NAMALWA (cell line): ENCODE data around the gene NOCT.
A peak's percentile ranks its signal among the peaks of the same experiment; 100 is the strongest.
"Not testable (repeated sequence)": the region's sequence is repeated elsewhere in the genome, so short reads cannot be mapped to it uniquely, and the experiment has no call there.

Source experiments
- DNase-seq: peaks from one replicate; pipeline ENCODE4 v3.0.0-alpha.2; 2015; ENCODE audit warnings: low spot score

The NOCT gene, protein sequence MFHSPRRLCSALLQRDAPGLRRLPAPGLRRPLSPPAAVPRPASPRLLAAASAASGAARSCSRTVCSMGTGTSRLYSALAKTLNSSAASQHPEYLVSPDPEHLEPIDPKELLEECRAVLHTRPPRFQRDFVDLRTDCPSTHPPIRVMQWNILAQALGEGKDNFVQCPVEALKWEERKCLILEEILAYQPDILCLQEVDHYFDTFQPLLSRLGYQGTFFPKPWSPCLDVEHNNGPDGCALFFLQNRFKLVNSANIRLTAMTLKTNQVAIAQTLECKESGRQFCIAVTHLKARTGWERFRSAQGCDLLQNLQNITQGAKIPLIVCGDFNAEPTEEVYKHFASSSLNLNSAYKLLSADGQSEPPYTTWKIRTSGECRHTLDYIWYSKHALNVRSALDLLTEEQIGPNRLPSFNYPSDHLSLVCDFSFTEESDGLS

DNA sequence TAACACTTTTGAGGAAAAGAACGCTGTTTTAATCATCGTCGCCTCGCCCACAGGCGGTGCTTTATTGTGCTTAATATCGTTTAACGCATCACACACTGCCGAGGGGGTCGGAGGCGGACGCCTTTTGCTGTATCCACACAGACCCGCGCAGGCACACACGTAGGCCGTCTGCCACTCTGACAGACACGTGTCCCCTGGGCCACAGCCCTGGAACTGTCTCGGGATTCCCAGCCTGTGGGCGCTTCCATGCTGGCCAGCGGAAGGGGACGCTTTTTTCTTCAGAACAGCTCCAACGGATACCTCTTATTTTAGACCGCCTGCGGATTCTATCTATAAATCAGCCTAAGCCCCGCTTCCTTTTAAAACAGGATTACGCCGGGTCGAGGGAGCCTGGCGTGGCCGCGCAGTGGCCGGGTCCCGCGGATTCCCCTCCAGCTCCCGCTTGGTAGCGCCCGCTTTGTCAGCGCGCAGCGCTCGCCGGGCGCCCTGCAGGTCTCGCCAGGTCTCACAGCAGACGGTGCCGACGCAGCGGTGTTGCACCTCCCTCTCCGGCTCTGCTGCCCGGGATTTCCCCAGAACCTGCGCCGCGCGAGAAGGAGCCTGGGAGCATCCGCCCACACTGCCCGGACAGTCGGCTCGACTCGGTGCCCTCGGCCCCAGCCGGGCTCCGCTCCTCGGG lies at the start of gene NOCT:
NOCT (plus strand) TSS at position 513 of the 679 bp plus-strand sequence. CDS start 201 bp downstream, outside the sequence.
- peak; percentile 92 for DNase-seq

DNA sequence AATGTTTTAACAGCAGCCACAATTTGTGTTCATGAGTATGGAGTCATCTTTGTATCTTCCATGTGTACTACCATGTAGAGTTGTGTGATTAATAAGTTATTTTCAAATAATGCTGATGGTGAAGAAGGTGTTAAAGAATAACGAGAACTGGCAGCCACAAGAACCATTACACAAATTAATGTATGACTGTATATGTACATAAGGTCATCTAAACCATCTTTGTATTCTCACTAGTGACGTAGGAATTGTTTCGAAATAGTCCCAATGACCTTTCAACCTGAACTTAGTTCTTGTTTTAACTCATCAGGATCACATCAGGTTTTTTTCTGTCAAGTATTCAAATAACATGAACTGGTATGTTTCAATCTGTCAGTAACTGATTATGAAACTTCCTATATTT lies 48.3 kb upstream of the NOCT start:
- DNase-seq = no peak

DNA sequence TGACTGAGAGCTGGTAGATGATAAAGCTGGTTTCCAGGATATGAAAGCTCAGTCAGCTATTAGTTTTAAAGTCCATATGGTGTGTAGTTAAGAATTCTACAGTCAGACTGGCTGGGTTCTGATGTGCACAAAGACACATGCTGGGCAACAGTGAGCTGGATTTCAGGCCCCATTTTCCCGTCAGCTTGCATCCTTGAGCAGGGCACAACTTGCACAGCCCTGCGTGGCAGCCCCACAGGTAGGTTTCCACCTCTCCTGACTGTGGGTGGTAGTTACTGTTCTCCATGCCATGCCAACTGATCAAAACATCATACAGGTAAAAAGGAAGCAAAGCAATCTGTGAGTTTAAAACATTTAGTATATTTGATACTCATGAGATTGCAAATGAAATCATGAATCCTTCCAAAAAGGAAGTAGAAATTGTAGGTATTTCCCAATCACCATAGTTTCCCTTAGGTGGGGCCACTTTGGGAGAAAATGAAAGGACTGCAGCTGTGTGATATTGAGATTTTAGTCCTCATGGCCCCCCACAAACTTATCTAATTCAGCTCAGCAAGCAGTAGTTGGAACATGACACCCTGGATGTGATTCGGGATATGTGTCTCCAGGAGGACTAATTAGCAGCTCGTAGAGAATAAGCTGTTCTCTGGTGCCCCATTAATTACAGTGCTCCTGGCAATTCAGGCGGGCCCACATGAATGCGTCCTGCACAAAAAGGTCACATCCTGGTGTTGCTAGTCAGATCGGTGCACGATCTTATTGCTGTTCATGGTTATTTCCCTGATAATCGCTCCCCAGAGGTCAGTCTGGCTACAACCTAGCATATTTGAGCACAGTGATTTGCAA lies 42.4 kb upstream of the NOCT start:
- DNase-seq = no peak

DNA sequence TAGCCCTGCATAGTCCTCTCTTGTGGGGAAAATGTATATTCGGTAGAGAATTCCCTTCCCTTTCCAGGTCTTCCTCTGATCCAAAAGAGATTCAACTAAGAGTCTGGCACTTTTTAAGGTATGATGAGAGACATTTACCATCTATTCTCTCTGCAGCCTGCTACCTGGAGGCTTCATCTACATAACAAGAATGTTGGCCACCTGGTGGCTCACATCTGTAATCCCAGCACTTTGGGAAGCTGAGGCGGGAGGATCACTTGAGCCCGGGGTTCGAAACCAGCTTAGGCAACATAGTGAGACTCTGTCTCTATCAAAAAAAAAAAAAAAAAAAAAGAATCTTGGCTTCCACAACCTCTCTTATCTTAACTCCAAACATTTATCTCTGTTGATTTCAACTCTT lies 40.4 kb upstream of the NOCT start:
- no peak for DNase-seq

DNA sequence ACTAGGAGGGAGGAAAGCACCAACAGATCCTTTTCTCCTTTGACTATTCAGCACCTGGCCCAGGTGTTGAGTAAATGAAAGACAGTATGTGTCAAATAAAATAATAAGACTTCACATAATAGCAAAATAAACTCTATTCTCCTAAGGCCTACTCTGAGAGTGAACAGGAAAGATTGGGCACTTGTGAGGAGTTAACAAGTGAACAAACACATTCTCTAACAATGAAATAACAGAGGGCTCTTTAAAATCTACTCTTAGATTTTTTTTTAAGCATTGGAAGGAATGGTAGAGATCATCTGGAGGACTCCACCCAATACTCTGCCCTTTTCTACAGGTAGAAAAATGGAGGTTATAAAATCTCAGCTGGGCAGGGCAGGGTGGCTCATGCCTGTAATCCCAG lies 39.1 kb upstream of the NOCT start:
- DNase-seq = no peak

DNA sequence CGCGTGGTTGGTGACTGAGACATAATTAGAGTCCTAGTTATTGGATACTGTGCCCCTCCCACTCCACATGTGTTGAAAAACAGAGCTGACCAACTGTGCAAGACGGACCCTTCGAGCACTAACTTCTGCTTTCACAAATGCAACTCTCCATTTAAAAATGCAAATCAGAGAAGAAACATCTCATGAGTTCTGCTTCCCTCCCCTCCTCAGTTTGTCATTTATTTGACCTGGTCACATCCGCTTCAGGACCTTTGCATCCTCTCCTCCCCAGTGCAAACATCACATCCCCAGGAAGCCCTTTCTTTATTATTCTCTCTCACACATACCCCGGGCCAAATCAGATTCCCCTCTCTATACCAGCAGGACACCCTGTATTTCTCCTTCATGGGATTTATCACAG lies 38.1 kb upstream of the NOCT start:
- DNase-seq = peak; percentile 71

DNA sequence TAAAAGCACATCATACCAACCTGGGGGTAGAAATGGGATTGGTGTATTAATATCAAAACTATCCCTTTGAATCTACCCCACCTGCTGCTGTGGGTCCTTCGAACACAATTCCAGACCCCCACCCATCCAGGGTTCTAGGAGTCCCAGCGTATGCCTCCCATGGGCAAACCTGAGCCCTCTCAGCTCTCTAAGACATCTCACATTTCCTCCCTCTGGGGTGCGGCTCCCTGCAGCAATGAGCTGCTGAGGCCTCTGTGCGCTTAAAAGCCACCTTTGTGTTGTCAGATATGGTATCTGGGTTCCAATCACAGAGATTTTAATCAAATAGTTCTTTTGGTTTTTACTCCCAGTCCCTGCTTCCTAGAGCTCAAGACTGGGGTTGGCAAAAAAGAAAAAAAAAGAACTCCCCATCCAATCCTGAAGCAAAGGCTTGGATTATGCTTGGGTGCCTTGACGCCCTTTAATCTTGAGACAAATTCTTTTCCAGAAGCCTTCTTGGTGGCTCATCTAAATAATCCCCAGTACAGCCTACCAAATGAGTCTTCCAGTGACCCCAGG lies 37.5 kb upstream of the NOCT start:
- DNase-seq = no peak

DNA sequence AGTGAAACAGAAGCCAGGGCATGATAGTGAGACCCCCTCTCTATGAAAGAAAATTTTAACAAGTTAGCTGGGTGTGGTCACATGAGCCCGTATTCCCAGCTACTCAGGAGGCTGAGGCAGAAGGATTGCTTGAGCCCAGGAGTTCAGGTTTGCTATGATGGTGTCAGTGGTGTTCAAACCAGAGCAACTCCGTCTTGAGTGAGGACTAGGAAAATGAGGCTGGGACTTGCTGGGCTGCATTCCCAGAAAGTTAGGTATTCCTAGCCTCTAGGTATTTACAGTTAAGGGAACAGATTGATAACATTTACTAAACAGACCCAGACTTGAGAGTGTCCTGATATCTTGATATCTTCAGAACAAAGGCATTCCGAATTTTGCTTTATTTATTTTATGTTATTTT lies 37.0 kb upstream of the NOCT start:
- DNase-seq = no peak

DNA sequence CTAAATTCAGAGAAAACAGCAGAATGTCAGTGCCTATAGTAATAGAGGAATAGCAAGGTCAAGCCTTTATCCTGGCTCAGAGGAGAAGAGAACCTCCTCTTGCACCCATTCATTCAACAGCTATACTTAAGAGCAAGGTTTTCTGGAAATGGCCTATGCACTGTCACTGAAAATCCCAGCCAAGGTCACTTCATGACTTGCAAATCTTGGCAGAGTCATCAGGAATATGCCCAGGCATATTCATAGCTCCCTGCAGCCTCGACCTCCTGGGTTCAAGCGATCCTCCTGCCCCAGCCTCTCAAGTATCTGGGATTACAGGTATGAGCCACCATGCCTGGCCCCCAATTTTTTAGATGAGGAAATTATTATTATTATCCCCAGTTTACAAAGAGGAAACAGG lies 35.8 kb upstream of the NOCT start:
- DNase-seq = no peak

DNA sequence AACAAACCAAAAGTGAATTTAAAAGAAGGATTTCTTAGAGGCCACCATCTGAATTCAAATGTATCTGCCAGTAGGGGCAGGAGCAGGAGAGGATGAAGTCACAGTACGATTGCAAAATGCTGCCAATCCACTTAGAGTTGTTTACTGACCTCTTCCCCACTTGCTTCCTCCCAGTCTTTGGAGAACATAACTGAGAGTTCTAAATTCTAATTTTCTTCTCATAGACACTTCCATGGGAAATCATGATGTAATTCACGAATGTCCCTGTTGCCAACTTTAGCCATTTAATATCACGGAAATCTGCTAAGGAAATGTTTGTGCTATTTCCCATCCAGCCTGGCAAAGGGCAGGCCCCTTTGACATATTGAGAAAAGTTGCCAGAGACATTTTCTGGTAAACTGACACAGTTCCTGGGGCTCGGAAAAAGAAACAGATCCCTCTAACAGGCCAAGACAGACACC lies 33.6 kb upstream of the NOCT start:
- no peak for DNase-seq

DNA sequence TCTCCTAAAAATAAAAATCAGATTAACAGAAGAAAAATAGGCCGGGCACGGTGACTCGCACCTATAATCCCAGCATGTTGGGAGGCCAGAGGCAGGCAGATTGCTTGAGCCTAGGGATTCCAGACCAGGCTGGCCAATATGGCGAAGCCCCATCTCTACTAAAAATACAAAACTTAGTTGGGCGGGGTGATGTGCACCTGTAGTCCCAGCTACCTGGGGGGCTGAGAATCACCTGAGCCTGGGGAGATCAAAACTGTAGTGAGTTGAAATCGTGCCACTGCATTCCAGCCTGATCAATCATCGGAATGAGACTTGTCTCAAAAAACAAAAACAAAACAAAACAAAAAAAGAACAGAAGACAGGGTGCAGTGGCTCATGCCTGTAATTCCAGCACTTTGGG lies 32.8 kb upstream of the NOCT start:
- no peak for DNase-seq

DNA sequence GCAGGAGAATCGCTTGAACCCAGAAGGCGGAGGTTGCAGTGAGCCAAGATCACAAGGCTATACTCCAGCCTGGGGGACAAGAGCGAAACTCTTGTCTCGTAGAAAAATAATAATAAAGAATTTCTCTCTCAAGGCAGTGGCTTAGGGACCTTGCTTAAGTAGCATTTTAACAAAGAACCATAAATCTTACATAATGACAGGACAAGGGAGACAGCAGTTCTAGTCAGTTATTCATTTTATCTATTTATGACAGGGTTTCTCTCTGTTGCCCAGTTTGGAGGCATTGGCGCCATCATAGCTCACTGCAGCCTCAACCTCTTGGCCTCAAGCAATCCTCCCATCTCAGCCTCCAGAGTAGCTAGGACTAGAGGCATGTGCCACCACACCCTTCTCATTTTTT lies 31.9 kb upstream of the NOCT start:
- no peak for DNase-seq

DNA sequence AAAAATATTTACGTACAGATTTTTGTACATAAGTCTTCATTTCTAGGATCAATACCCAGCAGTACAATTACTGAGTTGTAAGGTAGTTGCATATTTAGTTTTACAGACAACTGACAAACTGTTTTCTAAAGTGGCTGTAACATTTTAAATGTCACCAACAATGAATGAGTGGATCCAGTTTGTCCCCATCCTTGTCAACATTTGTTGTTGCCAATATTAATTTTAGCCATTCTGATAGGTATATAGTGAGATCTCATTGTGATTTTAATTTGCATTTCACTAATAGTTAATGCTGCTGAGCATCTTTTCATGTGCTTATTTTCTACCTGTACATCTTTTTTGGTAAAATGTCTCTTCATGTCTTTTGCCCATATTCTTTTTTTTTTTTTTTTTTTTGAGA lies 30.9 kb upstream of the NOCT start:
- DNase-seq = no peak

DNA sequence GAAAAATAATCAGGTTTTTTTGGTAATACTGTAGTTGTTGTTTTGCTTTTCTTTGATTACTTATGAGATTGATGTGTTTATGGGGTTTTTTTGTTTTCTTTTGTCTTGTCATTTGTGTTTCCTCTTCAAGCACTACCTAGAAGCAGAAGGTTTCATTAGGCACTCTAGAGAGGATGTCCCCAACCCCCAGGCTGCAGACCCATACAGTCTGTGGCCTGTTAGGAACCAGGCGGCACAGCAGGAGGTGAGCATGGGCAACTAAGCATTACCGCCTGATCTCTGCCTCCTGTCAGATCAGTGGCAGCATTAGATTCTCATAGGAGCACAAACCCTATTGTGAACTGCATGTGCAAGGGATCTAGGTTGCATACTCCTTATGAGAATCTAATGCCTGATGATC lies 22.9 kb upstream of the NOCT start:
- no peak for DNase-seq

DNA sequence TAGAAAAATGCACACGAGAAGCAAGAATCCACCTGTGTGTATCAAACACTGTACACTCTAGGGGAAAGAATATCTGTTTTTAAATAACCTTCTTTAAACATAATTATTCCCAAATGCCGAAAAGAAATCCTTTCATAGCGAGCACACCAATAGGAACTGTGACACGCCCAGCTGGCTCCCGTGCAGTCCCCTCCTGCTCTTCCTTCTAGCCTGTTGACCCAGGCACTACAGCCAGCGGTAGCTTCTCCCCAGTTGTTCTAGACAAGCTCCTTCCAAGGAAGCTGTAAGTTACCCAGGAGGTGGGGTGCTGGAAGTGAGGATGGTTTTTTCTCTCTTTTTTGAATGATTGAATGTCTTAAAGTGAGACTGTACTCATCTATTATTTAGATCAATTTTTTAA lies 19.5 kb upstream of the NOCT start:
- no peak for DNase-seq

DNA sequence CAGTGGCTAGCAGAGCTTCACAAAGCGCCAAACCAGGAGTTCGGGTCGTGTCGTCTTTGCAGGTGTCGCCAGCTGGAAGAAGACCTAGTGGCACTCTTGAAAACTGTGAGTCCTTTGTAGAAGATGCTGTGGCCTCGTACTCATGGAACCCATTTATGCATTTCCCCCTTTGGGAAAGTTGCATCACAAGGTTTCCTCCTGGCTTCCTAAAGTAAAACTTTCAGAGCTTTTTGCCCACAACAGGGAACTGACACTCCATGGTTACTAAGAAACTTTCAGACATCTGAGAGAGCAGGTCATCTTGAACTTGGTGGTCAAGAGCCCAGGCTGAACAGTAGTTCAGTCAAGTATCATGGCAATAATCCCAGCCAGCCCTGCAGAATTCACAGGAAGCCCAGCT lies 15.9 kb upstream of the NOCT start:
- DNase-seq = no peak

DNA sequence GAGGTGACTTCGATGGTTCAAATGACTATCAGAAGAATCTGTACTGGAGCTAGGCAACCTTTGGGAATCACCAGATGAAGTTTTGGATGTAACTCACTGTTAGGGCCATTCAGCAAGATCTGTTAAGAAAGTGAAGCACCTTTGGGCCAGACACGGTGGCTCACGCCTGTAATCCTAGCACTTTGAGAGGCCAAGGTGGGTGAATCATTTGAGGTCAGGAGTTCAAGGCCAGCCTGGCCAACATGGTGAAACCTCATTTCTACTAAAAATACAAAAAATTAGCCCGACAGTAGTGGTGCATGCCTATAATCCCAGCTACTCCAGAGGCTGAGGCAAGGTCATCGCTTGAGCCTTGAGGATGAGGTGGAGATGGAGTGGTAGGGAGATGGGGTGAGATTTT lies 15.4 kb upstream of the NOCT start:
- DNase-seq = not testable (repeated sequence)

DNA sequence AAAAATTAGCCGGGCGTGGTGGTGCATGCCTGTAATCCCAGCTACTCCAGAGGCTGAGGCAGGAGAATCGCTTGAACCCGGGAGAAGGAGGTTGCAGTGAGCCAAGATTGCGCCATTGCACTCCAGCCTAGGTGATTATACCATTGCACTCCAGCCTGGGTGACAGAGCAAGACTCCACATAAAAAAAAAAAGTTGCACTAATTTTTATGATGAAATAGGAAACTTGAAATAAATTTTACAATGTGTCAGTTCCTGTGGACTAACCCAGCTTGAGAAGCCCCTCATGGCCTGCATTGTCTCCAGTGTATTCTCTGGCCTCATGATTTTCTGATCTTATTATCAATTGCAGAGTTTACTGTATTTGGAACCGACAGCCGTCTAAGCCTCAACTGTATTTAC lies 14.2 kb upstream of the NOCT start:
- not testable (repeated sequence) for DNase-seq

DNA sequence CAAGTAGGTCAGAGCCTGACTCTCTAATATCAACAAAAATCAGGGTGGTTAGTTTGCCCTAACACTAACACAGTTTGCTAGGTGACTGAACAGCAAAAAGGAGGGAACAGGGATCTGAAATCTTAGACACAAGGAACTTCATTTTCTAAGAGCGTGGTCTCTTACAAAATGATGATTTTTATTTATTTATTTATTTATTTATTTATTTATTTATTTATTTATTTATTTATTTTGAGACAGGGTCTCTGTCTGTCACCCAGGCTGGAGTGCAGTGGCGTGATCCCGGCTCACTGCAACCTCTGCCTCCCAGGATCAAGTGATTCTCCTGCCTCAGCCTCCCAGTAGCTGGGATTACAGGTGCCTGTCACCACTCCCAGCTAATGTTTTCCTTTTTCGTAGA lies 11.9 kb upstream of the NOCT start:
- DNase-seq = not testable (repeated sequence)

DNA sequence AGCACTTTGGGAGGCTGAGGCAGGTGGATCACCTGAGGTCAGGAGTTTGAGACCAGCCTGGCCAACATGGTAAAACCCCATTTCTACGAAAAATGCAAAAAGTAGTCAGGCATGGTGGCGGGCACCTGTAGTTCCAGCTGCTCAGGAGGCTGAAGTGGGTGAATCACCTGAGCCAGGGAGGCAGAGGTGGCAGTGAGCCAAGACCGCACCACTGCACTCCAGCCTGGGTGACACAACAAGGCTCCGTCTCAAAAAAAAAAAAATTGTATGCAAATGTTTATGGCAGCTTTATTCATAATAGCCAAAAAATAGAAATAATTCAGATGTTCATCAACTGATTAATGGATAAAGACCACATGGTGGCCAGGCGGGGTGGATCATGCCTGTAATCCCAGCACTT lies 9.8 kb upstream of the NOCT start:
- no peak for DNase-seq

DNA sequence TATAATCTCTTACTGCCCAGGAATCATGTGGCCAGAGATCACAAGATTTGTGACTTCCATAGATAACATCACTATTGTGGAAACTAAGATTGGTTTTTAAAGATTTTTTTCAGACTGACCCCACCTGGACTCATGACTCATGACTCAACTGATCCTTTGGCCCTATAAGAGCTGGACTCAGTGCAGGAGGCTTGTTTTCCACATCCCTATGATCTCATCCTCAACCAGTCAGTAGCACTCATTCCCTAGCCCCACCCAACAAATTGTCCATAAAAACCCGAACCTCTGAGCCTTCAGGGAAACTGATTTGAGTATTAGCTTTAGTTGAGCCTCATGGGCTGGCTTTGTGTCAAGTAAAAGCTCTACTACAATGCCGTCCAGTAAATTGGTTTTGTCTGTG lies 7.9 kb upstream of the NOCT start:
- no peak for DNase-seq

DNA sequence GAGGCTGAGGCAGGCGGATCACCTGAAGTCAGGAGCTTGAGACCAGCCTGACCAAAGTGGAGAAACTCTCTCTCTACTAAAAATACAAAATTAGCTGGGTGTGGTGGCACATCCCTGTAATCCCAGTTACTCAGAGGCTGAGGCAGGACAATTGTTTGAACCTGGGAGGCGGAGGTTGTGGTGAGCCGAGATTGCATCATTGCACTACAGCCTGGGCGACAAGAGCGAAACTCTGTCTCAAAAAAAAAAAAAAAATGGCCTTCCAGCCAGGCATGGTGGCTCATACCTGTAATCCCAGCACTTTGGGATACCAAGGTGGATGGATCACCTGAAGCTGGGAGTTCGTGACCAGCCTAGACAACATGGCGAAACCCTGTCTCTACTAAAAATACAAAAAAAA lies 7.3 kb upstream of the NOCT start:
- not testable (repeated sequence) for DNase-seq
